Measurements from ENCODE around the gene DGKH.
"Not testable (repeated sequence)": the region's sequence is repeated elsewhere in the genome, so short reads cannot be mapped to it uniquely, and the experiment has no call there.

Gene DGKH

DNA sequence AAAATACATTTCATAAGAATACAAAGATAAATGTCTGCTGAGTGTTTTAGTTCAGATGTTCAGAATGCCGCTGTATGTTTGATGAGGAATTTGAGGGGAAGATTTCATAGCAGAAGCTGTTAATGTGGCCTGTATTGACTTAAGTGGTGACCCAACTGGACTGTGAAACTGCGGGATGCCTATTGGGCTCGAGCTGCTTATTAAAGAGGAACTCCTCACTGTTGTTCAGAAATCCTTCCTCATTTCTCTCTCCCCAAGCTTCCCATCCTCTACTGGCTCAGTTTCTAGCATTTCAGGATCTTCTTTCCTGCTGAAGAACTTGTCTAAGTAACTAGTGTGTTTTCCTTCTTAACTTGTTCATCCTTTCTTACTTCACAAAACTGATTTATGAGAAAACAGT, 20.4 kb downstream of the DGKH start:
- DNase-seq (ENCODE audit: low read depth in 2 of 2) = no peak
- TF ChIP-seq, protein P1, sequence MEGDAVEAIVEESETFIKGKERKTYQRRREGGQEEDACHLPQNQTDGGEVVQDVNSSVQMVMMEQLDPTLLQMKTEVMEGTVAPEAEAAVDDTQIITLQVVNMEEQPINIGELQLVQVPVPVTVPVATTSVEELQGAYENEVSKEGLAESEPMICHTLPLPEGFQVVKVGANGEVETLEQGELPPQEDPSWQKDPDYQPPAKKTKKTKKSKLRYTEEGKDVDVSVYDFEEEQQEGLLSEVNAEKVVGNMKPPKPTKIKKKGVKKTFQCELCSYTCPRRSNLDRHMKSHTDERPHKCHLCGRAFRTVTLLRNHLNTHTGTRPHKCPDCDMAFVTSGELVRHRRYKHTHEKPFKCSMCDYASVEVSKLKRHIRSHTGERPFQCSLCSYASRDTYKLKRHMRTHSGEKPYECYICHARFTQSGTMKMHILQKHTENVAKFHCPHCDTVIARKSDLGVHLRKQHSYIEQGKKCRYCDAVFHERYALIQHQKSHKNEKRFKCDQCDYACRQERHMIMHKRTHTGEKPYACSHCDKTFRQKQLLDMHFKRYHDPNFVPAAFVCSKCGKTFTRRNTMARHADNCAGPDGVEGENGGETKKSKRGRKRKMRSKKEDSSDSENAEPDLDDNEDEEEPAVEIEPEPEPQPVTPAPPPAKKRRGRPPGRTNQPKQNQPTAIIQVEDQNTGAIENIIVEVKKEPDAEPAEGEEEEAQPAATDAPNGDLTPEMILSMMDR (IDR thresholded peaks at IDR 0.05; ENCODE audit: low read depth, low read length) = no peak
- no peak overlapping the region for H3K4me3 ChIP-seq (replicated peaks in 1 of 2; ENCODE audit: low read depth in 2 of 2, low read length in 2 of 2)

GRCh38 chr13:42070599-42070998, 22.2 kb downstream of the DGKH start:
- DNase-seq (ENCODE audit: low read depth in 2 of 2); H3K4me3 ChIP-seq (replicated peaks in 1 of 2; ENCODE audit: low read depth in 2 of 2, low read length in 2 of 2): not testable (repeated sequence)

DNA sequence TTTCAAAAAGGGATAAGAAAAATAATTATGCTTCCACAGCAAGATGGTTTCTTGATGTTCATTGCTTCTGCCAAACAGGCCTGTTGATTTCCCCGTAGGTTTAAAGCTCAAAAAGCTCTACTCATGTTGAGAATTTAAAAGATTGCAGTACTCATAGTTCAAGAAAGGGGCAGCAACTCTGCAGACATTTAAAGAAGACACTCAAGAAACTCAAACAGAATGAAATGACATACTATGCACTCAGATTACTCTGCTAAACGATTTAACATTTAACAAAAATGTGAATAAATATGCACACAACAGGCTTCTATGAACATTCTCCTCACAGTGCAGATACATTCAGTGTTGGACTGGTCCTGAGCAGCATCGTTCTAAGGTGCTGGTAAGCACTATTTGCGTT, 22.7 kb downstream of the DGKH start:
- DNase-seq (ENCODE audit: low read depth in 2 of 2); H3K4me3 ChIP-seq (replicated peaks in 1 of 2; ENCODE audit: low read depth in 2 of 2, low read length in 2 of 2): not testable (repeated sequence)

GRCh38 chr13:42071672-42072419, 23.4 kb downstream of the DGKH start:
- H3K4me3 ChIP-seq (replicated peaks in 1 of 2; ENCODE audit: low read depth in 2 of 2, low read length in 2 of 2) = no peak overlapping the region
- peak; percentile 38 to 48 for DNase-seq (ENCODE audit: low read depth in 2 of 2)
- TF ChIP-seq, protein P1 (IDR thresholded peaks at IDR 0.05; ENCODE audit: low read depth, low read length) = no peak

- TF ChIP-seq, protein P1 (IDR thresholded peaks at IDR 0.05; ENCODE audit: low read depth, low read length) = no peak
- peak in 1 of 2 donors; percentile 25 for DNase-seq (ENCODE audit: low read depth in 2 of 2)
- no peak overlapping the region for H3K4me3 ChIP-seq (replicated peaks in 1 of 2; ENCODE audit: low read depth in 2 of 2, low read length in 2 of 2)
These were observed 25.2 kb downstream of the DGKH start for GRCh38 chr13:42073683-42074082.

GRCh38 chr13:42075517-42075916, 27.1 kb downstream of the DGKH start:
- DNase-seq (ENCODE audit: low read depth in 2 of 2) = no peak

GRCh38 chr13:42076309-42076713, 27.9 kb downstream of the DGKH start:
- TF ChIP-seq, protein P1 (IDR thresholded peaks at IDR 0.05; ENCODE audit: low read depth, low read length) = no peak
- no peak for DNase-seq (ENCODE audit: low read depth in 2 of 2)
- no peak overlapping the region for H3K4me3 ChIP-seq (replicated peaks in 1 of 2; ENCODE audit: low read depth in 2 of 2, low read length in 2 of 2)

More at GRCh38 chr13:42075517-42075916, 27.1 kb downstream of the DGKH start:
- TF ChIP-seq, protein P1 (IDR thresholded peaks at IDR 0.05; ENCODE audit: low read depth, low read length) = no peak
- no peak overlapping the region for H3K4me3 ChIP-seq (replicated peaks in 1 of 2; ENCODE audit: low read depth in 2 of 2, low read length in 2 of 2)
